ENCODE measurements around the gene ASTN2.

Gene ASTN2

DNA sequence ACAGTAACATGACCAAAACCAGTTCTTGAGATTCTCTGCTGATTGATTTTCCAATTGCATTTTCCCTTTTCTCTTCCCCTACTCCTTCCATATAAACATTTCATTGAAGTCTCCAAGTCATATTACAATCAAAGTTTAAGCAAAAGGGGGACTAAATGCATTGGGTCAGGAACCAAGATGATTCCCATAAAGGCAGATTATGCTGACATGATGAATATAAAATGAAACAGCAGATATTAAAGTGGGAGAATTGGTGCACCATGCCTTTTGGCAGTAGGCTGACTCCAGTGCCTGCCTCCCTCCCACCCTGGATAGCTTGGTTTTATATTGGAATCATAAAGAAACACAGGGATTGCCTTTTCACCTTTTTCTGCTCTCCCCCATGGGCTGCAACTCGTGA, 118.4 kb downstream of the ASTN2 start:
- DNase-seq: no peak

DNA sequence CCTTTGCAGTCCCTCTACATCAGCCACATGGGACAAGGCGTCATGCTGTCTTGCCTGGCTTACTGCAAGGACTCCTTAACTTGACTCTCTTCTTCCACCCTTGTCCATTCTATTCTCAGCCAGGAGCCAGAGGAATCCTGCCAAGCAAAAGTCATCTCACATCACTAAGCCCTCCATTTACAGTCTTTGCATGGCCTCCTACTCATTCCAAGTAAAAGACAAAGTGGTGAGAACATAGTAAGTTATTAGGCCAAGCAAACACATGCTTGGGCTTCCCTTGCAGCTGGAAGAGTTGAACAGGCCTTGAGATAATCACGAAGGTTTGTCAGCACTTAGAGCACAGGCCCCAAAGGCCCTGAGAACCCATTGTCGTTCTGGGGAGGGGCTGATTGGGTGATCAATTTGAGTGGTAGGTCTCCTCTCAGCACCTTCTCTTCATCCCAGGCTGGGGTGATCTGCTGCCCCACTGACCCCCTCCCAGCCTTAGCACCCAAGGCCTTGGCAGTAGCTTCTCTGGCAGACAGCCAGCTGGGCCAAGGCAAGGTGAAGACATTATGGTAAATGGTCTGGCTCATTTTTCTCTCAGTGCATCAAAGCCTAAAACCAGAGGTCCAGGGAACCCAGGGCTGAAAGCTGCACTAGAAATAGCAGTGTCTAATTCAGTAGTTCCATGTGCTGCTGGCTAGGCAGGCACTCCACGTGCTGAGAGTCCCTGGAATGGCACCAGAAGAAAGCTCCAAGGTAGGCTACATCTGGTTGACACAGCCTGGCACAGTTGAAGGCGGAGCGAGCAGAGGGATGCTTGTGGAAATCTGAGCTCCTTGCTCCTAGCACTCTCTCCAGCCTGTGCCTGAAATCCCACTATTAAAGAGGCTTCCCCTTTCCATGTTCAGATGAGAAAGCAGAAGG, 121.4 kb downstream of the ASTN2 start:
- DNase-seq: no peak

GRCh38 chr9:117290856-117291622, 123.8 kb downstream of the ASTN2 start:
- DNase-seq: no peak

GRCh38 chr9:117290306-117290840, 124.5 kb downstream of the ASTN2 start:
- no peak for DNase-seq

DNA sequence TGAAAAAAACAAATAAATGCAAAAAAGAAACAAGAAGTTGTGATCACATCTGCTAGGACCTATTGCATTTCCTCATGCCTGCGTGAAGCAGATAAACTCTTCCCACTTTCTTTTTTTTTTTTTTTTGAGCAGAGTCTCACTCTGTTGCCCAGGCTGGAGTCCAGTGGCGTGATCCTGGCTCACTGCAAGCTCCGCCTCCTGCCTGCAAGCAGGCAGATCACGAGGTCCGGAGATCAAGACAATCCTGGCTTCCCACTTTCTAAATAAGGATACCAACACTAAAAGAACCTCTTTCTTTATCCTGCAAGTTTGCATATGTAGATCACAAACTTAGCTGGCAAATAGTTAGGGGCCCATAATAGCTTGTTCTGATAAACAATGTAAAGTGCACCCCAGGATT, 128.6 kb downstream of the ASTN2 start:
- DNase-seq: no peak

DNA sequence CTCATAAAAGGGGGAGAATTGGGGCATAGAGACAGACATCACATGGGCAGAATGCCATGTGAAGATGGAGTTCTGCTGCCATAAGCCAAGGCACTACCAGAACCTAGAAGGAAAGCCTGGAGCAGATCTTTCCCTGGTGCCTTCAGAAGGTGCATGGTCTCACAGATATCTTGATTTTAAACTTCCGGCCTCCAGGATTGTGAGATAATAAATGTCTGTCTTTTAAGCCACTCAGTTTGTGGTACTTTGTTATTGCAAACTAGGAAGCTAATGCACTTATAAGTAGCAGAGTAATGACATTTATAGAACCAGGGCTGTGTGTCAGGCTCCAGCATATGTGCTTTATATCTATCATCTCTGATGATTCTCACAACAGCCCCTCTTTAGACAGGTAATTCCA, 130.4 kb downstream of the ASTN2 start:
- no peak for DNase-seq

DNA sequence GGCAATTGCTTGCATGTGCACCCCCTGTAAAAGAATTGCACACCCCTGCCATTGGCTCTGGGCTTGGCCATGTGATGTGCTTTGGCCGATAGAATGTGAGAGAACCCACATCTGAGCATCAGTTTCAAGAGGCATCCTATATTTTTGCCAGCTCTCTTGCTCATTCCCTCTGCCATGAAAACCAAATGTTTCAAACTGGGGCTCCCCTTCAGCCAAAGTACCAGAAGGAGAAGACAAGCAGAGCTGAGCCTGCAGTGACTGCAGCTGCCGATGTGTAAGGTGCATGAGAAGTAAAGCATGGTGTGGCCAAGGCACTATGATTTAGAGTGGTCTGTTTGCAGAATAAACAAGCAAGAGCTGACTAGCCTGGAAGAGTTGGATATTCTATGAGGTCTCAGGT, 132.3 kb downstream of the ASTN2 start:
- DNase-seq: no peak

GRCh38 chr9:117278471-117279035, 136.3 kb downstream of the ASTN2 start:
- no peak for DNase-seq

GRCh38 chr9:117278020-117278419, 136.8 kb downstream of the ASTN2 start:
- no peak for DNase-seq

DNA sequence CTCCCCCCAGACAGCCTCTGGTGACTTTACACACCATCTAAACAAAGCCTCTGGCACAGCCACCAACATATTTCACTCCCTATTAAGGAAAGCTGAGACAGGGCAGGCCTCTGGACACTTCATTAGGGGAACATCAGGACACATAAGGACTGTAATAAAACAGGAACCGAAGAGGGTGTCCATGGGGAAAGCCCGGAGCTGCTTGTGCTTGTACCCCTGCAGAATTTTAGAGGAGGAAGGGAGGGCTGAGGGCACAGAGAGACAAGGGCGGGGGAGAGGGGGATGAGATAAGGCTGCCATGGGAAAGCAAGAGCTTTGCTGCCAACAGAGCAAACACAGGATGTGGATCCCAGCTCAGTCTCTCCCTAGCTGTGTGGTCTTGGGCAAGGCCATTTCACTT, 138.4 kb downstream of the ASTN2 start:
- no peak for DNase-seq

GRCh38 chr9:117273612-117274011, 141.2 kb downstream of the ASTN2 start:
- DNase-seq: no peak

- no peak for DNase-seq
Measured at GRCh38 chr9:117268847-117269446, 145.9 kb downstream of the ASTN2 start.

GRCh38 chr9:117266855-117267497, 147.9 kb downstream of the ASTN2 start:
- DNase-seq: no peak

DNA sequence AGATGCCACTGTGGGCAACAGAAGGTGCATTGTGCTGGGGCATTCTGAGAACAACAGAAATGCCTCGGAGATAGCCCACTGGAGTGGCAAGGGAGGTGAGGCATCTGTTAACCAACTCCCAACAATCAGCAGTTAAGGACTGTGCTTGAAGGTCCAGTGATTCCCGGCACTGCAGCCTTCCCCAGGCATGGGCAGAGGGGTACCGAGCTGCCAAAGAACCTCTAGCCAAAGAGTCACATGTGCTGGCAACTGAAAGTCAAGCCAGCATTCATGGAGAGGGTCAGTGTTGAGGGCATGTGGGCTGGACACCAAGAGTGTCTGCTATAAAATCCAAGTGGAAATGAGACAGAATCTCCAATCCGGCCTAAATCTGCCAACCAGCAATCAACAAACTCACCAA, 149.6 kb downstream of the ASTN2 start:
- DNase-seq: no peak

GRCh38 chr9:117258184-117258866, 156.5 kb downstream of the ASTN2 start:
- DNase-seq: no peak

DNA sequence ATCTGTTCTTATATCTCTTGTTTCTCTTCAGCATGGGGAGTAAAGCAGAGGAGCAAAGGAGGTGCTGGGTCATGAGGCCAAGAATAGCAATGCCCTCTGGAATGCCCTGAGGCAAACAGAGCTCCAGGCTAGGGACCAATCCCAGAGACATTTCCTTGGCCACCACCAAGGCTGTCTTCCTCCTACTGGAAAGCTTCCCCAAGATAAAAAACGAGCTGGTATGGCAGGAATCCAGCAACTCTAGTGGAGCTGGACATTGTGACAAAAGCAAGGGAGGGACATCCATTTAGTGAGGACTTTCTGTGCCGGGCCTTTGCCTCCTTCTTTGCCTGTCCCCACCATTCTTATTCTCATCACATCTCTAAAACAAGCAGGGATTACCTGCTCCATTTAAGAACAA, 161.6 kb downstream of the ASTN2 start:
- DNase-seq: no peak

DNA sequence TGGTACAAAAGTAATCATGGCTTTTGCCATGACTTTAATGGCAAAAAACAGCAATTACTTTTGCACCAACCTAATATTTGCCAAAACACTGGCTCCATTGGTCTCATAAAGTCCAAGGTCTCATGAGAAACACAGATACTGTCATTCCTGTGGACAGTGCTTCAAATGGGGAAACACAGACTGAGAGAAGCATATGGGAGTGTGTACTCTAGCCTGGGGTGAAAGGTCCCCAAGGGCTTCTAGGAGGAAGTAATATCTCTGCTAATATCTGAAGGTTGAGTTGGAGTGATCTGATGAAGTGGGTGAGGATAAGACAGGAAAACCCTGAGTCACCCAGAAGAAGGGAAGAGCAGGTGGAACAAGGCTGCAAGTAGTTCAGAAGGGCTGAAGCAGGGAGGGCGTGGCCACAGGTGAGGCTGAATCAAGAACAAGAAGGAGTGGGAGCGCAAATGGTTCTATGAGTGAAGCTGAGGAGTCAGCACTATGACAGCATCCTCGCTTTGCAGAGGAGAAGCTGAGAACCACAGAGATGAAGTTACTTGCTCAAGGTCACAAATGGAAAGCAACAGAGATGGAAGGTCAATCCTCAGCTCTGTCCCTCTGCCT, 164.1 kb downstream of the ASTN2 start:
- no peak for DNase-seq

DNA sequence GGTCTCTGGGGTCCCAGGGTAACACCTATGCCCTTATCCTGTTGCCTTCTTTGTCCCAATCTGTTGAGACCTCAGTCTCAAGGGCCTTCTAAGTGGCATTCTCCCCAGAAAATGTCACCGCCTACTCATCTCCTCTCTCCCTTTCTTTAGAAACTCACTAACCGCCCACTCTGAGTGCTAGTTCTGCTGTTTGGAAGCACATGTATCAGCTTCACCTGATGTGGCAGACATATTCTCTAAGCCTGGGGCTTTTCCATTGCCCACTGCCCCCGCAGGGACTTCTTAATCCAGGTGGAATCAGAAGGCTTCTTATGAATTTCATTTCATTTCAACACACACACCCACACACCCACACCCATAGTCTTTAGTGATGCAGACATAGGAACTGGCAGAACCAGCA, 165.1 kb downstream of the ASTN2 start:
- no peak for DNase-seq

DNA sequence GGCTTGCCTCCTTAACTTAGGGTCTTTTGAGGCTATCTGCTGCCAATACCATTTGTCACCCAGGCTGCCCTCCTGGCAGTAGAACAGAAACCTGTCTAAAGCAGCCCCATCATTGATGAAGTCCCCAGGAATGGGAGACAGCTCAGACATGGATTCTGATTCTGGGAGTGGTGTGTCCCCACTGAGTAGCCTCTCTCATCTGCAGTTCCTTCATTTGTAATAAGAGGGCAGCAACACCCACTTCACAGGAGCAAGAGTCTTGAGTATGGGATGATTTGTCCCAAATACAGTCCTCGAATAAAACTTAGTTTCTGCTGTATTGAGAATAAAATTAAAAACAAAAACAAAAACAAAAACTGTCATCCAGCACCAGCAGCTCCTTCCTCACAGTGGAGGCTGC, 167.6 kb downstream of the ASTN2 start:
- no peak for DNase-seq

DNA sequence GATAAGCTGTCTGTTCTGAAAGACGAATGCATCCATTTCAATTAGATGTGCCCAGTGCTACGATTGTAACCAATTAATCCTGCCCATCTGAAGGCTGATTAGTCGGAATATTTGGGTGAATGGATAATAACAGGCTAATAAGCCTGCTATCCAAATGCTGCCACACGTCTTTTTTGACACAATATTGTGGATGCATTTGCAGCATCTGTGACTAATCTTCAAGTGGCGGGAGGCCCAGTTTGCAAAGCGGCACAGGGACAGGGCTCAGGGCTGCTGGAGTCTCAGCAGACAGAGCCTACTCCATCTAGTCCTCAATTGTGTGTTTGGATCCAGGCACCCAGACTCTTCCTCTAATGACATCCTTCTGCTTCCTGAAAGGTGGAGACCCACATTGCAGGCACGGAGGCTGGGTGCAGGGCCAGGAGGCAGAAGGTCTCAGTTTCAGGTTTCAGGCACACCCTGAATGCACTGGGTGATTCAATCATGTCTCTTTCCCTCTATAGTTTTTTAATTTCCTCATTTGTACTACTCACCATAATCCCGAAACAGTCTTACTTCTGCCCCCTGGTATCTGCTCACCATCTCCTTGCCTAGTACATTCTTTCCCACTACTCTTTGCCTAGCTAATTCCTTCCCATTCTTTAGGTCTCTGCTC, 169.6 kb downstream of the ASTN2 start:
- no peak for DNase-seq

DNA sequence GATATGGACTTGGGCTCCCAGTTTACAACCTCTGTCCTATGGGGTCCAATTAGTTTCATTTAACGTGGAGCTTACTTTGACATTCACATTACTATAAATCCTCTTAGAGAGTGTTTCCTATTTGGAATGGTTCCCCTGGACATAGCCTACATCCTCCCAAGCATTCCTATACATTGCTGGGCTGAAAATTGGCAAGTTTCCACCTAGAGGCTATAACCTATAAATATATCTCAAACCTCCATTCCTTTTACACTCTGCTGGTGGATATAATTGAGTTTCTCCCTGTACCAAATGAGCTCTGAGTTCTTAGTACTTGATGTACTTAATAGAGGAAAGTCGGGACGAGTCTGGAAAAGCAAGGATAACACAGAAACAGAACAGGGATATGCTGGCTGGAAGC, 172.8 kb downstream of the ASTN2 start:
- DNase-seq: no peak
